Stimulated activated CD4-positive, alpha-beta T cell treated with anti-CD3 and anti-CD28 coated beads, TNF-alpha, amount 100 ng/mL, for 48 hours (primary cell): ENCODE results near the gene FOXF1.
A peak's percentile ranks its signal among the peaks of the same experiment; 100 is the strongest.

Experiments
- DNase-seq, 3 donors: peaks; one replicate each; pipeline ENCODE4 v3.0.0-alpha.2; 2020; ENCODE audit warnings: low read depth in 3 of 3

FOXF1 gene

DNA sequence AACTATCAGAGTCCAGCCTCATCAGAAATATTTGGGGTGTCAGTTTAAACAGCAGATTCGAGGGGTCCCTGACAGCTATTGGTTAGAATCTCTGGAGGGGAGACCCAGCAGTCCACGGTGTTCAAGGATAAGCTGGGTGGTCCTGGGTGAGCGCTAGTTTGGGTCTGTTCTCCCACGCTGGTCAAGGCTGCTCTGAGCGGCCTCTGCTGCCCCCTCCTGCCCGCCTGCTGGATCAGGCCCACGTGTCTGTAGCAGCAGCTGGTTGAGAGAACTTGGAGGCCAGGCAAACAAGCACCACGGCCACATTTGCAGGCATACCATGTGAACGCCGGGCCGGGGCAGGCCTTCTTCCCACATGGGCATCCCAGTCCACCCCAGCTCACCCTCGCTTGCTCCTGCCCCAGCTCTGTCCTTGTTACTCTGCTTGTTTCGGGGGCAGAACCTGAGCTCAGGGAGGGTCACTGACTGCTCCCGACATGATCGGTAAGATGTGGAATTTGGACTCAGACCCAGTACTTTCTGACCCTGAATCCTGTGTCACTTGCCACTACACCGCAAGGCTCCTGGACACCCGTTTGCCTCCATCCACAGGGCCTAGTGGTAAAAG lies 7.4 kb downstream of the FOXF1 start:
- peak in 1 of 3 donors; percentile 8 for DNase-seq

DNA sequence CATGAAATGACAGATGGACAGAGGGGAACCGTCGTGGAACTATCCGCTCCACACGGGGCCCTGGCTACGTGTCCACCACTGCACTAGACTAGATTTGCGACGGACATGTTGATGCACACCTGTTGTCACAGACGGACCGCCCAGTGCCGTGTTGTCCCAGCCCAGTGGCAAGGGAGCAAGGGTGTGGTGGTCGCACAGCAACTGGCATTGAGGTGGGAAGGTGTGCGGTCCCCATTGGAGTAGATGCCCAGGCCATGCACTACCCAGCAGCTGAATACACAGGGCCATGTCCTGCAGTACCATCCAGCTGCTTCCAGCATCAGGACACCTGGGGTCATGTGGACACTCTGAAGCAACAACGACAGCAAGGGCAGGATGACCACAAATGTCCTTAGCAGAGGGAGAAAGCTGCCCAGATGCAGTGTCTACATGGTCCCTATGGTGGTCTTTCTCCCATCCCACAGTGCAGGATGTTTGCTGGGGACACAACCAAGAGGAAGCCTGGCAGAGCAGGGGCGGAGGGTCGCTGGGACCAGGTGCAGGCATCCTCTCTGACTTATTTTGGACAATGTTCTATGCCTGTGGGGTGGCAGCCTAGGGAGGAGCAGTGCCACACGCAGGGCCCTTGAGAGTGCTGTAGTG lies 8.8 kb downstream of the FOXF1 start:
- no peak for DNase-seq

DNA sequence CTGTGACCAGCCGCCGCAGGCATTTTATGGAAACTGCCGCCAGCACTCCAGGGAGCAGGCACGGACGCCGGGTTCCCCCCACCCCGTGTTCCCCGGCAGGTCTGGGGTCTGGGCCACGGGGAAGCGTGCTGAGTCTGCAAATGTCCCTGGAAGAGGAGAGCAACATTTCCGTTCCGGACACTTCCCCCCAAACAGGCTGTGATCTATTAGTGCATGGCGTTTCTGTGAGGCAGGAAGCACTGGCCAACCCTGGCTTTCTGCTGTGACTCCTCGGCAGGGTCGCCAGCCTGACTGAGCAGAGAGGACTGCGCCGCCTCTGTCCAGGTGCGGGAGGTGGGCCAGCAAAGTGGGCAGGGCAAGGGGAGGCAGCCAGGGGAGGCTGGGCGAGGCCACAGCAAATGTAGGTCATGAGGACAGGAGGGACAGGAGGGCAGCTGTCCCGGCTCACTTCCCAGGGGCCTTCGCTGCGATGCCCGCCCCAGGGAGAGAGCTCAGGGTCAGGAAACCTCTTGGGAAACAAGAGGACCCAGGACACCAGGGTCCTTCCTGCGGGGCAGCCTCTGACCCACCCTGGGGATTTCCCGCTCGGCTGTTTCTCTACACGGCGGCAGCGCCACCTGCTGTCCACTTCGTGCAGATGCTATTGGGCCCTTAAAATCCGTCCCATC lies 9.5 kb downstream of the FOXF1 start:
- DNase-seq = peak in 1 of 3 donors; percentile 12

DNA sequence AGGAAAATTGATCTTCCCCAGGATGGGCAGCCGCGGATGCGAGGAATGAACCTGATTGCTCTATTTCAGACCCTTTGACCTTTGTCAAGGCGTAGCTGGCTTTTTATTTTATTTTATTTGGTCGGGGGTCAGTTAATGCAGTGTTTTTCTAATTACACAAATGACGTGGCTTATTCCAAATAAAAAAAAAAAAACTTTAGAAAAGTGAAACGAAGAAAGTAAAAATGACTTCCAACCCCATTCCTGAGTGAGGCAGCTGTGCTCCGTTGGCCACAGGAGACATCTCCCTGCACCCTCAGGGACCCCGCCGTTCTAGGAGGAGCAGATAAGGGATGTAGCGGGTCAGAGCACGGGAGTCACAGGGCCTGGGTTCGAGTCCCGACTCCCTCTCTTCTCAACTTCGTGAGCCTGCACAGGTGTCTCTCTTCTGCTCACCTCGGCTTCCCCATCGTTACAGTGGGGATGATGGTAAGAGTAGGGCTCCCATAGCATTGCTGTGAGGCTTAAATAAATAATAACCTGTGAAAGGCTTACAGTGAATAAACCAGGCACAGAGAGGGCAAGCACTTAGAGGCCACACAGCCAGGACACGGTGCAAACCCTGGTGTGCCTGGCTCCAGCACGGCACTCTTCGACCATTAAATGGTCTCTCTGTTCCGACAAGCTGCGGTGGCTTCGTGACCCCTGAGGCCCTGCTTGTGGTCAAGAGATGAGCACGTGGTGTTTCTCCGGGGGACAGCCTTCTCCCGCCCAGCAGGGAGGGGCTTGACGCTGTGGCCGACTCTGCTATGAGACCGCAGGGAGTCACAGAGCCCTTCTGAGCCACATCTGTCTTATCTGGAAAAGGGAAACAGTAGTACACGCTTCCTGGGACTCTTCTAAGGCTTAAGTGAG lies 10.2 kb downstream of the FOXF1 start:
- DNase-seq = no peak

DNA sequence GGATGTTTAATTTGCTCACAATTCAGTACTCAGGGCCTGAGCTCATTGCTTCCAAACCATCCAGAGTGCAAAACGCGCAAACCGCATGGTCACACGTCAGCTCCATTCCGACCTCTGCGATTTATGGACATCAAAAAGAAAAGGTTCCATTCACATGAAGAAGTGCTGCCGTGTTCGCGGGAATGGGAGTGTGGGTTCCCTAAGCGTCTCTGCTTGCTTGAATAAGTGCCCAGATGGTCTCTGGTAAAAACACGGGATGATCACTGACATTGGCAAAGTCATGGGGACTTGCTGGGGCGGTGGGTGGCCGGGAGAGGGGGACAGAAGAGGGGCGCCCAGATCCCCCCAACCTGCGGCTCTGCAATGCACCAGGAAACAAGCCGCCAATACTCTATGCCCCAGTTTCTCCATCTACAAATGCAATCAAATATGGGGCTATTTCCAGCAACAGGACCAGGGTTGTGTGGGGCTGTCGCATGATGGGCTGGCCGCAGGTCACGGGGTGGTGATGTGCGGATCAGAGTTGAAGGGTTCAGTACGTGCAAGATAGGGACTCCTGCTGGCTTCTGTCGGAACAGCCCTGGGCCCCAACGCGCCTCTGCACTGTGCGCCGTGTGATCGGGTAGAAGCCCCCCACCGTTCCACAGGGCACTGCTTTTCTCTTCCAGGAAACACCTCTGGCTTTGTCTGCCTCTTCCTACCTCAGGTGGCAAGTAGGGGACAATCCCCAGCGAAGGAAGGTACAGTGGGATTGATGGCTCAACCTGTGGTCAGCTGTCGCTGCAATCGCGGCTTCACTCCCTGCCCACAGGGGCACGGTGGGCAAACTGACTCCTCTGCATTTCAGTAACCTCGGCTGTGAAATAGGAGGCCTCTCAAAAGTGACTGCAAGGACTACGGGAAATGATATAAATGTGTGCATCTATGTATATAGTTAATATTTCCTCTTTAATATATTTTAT lies 11.2 kb downstream of the FOXF1 start:
- DNase-seq = no peak

DNA sequence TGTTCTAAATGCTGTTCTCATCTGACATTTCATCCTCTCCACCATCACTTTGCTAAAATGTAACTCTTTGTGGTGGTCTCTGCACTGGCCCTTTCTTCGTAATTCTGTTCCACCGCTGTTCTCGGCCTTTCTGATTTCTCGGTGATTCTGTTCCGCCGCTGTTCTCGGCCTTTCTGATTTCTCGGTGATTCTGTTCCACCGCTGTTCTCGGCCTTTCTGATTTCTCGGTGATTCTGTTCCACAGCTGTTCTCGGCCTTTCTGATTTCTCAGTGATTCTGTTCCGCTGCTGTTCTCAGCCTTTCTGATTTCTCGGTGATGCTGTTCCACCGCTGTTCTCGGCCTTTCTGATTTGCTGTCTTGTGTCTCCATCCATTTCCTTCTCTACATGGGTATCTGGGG lies 12.3 kb downstream of the FOXF1 start:
- DNase-seq = no peak

DNA sequence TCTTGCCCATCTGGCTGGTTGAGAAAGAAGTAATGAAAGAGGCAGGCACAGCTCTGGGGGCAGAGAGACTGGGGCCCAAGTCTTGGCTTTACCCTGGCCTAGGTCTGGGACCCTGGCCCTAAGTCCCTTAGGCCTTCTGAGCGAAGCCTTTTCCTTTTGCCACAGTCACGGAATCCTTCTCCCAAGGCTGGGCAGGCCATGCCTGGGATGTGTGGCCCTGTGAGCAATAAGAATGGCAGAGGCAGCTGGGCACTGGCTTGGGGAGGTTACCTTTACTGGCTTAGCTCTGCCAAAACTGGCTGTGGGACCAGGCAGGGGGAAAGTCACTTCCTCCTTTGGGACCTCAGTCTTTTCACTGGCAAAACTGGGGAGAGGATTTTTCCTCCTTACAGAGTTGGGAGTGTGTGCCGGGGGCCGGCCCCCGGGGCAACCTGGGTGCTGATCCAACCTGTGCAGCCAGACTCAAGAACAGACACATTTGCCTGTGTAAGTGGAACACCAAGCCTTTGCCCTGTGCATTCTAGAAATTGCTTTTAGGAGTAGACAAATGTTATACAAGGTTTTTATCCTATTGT lies 12.9 kb downstream of the FOXF1 start:
- DNase-seq = no peak

DNA sequence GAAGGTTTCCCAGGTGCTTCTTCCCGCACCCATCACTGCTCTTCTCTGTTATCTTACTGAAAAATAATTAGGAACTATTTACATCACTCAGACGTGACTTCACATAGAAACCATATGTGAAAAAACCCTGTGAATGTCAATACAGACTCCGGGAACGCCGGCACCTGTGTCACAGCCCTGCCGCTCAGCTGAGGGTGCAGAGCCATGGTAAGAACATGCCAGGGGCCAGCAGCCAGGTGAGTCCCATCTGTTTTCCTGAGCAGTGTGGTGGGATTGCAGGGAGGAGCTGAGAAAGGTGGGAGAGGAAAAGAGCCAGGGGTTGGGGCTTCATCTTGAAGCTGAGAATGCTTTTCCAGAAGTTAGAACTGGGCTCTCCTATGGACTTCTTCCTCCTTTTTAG lies 13.7 kb downstream of the FOXF1 start:
- no peak for DNase-seq

DNA sequence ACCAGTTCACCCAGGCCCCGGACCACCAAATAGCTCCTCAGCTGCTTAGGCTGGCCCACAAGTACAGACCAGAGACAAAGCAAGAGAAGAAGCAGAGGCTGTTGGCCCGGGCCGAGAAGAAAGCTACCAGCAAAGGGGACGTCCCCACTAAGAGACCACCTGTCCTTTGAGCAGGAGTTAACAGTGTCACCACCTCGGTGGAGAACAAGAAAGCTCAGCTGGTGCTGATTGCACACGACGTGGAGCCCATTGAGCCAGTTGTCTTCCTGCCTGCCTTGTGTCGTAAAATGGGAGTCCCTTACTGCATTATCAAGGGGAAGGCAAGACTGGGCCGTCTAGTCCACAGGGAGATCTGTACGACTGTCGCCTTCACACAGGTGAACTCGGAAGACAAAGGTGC lies 15.4 kb downstream of the FOXF1 start:
- no peak for DNase-seq

DNA sequence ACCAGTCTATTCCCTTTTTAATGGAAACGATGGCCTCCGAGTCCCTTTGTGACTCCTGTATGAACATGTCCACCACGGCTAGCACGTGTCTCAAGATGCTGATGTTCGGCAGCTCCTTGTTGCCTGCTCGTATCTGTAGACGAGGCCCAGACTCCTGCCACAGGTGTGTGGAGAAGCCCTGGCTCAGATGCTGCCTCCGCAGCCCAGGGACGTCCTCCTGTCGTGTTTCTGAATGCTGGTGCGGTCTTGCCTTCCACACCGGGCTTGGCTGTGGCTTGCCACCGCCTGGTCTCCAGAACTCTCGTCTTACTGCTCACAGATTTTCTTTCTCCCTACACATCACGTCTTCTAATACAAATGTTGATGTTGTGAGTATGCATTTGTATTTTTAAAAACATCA lies 17.0 kb downstream of the FOXF1 start:
- no peak for DNase-seq

DNA sequence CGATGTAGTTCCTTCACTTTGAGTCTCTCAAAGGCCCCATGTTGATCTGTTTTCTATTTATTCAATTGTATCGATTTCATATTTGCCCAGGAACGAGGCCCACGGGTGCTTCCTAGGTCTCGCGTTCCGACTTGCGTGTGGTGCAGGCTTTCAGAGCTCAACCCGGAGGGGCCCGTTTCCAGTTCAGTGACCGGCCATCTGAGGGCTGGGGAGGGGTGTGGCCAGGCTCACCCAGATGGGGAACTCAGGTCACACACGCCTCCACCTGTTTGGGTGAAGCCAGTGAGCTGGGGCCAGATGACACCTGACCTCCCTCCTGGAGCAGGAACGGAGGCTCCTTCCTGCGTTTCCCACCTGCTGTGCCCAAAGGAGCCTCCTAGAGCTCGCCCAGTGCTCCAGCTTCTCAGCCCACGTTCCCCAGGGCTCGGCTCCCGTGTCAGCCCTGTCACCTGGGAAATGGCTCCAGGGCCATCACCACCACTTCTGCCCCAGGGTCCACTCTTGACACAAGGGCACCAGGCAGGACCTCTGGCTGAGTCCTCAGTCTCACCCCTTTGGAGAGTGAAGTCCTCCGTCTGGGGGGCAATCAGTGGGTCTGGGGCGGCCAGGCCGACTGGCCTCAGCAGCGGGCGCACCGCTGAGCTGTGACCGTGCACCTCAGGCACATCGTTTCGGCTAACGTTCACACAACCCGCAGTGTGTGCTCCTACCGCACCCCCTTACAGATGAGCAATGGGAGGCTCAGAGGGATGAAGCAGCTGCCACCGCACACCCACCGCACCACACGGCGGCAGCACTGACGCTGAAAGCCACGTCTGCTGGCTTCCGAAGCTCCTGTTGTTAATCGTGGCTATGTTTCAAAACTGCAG lies 18.0 kb downstream of the FOXF1 start:
- no peak for DNase-seq

DNA sequence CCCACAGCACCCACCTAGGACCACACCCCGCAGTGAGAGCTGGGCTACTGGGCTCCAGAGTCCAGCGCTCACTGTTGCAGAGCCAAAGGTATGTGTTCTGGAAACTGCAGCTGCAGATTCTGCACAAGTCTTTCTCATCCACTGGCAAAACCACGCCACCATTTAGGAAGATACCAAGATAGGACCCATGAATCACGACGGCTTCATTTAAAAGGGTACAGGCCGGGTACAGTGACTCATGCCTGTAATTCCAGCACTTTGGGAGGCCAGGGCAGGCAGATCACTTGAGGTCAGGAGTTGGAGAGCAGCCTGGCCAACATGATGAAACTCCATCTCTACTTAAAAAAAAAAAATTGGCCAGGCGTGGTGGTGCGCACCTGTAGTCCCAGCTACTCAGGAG lies 18.8 kb downstream of the FOXF1 start:
- no peak for DNase-seq

DNA sequence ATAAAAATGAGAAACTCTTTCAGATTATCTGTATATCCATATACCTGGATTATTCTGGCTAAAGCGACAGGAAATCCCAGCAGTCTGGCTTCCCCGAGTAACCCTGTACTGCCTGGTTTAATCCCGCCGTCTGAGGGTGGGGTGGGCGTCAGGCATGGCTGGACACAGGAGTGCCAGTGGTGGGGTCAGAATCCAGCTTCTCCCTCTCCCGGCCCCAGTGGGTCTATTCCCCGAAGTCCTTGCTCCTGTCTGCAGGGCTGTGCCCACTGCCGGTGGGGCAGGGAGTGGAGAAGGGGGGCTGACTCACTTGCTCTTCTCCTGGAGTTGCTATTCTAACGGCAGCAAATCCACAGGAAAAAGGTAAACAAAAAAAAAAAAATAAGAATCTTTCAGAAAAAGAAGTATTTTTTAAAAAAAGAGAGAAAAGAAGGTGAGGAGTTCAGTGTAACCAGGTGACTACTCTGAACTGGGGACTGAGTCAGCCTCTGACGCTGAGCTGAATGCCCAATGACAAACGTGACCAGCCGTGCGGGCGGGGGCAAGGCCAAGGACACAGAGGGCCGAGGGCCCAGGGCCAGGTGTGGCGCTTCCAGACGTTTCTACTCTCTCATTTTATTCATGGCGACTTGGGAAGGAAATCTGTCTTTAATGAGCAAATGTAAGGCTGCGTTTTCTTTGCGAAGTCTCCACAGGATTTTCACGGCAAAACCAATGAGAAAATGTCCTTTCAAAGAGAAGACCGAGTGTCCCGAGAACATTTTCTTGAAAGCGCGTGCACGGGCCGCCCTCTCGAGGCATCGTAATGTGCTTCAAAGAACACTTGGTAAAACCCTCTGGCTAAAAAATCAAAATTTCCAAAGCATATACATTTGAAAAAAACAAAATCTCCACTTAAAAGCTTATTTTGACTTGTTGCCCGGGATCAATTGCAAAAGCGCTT lies 20.2 kb downstream of the FOXF1 start:
- DNase-seq = no peak

DNA sequence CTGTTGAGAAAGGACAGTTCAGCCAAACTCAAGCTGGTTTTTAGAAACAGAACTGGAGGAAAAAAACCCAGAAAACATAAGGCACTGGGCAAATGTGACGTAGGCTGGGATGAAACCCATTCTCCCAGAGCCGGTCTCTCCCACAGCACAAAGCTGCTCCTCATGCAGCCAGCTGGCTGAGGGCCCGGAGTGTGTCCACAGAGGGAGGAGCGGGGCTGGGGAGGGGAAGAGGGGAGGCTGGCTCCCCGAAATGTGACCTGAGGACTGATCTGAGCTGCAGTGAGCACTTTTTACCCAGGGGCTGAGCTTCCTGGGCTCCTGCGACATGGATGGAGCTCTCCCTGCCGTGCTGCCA lies 20.8 kb downstream of the FOXF1 start:
- DNase-seq = no peak

DNA sequence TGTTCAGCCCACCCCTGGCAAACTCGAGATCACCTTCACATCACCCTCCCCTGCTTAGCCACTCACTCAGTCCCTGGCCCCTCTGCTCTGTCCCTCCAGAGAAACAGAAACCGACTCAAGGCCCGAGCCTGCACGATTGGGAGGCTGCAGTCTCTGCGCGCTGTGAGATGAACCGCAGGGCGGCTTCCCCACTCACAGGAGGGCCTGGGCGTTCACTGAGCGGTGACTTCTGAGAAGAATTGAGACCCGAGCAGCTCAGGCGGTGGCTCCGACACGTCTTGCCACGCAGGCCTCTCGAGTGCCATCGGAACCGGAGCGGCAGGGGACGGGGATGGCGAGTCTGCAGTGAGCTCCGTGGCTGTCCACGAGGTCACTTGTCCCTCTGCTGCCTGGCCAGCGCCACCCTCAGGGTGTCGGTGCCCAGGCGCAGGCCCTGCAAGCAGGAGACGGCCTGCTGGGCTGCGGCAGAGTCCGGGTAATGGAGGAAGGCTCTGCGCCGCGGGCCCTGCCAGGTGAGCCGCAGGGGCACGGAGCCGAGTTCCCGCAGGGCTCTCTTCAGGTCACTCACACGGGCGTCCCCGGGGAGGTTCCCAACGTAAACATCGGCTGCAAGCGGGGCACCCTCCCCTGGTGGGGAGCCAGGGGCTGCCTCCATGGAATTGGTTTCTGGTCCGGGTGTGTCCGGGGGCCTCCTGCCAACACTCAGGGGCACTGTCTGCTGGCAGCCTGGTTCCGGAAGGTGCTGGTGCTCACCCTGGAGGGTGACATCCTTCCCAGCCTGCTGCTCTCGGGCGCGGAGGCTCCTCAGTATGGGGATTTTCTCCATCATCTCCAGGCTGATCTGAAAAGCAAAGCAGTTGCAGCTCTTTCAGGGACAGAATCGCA lies 21.6 kb downstream of the FOXF1 start:
- DNase-seq = no peak

DNA sequence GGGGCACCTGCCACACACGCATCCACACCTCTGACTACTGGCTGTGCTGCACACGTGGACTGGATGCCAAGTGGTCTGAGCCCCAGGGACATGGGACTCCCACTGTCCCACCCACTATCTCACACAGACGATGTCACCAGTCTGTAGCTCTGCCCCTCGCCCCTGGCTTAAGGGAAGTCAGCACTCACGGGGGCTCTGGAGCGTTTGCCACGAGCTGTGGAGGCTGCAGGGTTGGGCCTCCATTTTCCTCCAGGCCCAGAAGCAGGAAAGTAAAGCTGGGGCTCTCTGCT lies 22.1 kb downstream of the FOXF1 start:
- no peak for DNase-seq

DNA sequence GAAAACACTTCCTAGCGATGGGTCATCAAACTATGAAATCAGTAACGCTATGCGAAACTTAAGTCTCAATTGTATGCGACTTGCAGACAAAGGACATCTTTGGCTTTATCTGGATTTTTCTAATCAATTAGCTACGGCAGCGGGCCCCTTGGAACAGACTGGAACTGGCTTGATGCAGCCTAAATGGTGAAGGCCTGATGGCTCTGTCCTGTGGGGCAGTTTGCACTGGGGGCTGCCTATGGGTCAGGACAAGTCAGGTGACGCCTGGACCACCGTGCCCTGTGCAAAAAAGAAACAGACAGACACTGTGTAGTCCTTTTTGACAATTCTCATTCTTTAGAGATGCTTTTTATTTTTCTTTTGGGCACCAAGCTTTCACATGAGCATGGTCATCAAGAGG lies 22.7 kb downstream of the FOXF1 start:
- no peak for DNase-seq

DNA sequence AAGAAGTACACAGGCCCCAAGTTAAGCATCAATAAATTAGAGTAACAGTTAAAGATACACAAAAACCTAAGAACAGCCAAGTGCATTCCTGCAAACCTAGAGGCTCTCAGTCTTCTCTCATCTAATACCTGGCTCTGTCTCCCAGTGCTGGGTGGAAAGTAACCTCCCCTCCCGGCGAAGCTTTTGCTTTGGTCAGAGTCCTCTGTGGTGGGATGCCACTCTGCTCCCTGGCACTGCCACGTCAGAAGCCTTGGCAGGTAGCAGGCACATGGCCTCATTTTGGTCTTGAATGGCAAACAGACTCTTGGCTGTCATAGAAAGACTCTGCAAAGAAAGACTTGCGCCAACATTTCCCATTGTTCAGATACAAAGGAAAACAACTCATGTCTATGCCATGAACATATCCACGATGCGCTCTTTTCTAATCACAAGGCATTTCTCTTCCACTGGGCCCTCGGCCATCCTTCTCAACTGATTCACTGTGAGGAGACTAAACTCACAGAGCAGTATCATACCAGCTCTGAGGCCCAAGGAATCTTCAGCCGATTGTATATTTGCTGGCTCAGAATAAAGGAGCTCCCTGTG lies 23.5 kb downstream of the FOXF1 start:
- no peak for DNase-seq
